SIG-M5 treated with dmso at 0.1 percent for 504 hours (cell line): ENCODE measurements around the gene CD2AP.
"Not testable (repeated sequence)": the region's sequence is repeated elsewhere in the genome, so short reads cannot be mapped to it uniquely, and the experiment has no call there.

Source experiments
- DNase-seq: peaks from one replicate; lab custom pipeline; 2025; ENCODE audit not compliant: unreplicated experiment; lab: John Stamatoyannopoulos, UW

Gene CD2AP

DNA sequence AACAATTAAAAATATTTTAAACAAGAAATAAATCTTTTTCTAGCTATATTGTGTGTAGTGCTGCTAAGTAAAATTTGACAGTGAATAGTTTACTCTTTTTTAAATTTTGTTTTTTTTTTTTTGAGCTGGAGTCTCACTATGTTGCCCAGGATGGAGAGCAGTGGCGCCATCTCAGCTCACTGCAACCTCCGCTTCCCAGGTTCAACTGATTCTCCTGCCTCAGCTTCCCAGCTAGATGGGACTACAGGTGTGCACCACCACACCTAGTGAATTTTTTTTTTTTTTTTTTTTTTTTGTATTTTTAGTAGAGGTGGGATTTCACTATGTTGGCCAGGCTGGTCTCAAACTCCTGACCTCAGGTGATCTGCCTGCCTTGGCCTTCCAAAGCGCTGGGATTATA, 75.7 kb downstream of the CD2AP start:
- not testable (repeated sequence) for DNase-seq

- not testable (repeated sequence) for DNase-seq
Measured at GRCh38 chr6:47556459-47556858, 78.9 kb downstream of the CD2AP start.

DNA sequence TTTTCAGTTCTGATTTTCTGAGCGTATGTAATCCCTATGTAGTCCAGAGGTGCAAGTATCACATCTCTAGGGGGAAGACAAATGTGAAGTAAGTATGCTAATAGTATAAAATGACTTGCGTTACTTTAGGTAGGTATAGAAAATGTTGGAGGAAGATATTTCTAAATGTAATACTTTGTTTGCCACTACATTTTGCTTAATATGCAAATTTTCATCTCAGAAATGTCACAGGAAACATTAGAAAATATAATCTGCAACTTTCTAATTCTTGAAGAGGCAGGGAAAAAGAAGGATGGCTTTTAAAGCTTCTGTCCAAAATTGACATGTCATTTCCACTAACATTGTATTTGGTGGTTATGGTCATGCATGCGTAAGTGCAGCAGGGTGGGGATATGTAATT, 85.6 kb downstream of the CD2AP start:
- no peak for DNase-seq

DNA sequence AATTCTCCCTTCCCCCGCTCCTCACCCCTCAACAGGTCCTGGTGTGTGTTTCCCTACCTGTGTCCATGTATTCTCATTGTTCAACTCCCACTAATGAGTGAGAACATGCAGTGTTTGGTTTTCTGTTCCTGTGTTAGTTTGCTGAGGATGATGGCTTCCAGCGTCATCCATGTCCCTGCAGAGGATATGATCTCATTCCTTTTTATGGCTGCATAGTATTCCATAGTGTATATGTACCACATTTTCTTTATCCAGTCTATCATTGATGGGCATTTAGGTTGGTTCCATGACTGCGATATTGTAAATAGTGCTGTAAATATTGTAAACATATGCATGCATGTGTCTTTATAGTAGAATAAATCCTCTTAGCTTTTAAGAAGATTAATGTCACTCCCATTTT, 89.0 kb downstream of the CD2AP start:
- not testable (repeated sequence) for DNase-seq

DNA sequence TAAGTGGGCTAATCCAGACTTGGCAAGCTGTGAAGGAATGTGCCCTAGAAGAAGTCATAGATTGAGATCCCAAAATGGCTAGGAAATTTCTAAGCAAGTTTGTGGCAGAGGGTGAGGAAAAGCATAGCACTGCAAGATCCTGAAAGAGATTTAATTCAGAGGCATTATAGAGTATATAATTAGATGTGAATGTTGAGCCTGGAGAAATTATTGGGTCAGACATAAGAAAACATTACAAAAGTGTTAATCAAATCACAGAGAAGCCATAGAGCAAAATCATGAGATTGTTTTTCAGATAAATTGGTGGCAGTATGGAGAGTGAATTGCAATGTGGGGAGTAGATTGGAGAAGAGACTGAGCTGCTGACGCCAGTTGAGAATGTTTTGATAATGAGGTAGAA, 90.0 kb downstream of the CD2AP start:
- no peak for DNase-seq

- no peak for DNase-seq
Measured at GRCh38 chr6:47571488-47571887, 93.9 kb downstream of the CD2AP start.

GRCh38 chr6:47573109-47573508, 95.5 kb downstream of the CD2AP start:
- DNase-seq: no peak

DNA sequence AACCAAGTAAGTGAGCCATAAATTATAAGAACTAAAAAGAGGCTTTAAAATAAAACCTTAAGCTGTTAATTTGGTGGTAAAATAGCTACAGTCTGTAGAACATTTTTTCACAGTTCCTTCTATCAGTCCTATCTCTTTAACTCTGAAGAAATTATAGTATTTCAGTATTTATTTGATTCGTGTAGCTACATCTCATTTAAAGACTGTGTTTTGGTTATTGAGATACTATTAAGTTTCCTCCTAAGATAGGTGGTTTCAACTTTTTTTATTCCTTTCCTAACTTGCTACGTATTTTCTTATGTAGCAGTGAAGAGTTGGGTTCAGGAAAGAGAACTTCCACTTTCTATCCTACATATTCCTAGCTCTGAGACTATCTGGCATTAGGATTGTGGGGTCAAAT, 97.2 kb downstream of the CD2AP start:
- no peak for DNase-seq

DNA sequence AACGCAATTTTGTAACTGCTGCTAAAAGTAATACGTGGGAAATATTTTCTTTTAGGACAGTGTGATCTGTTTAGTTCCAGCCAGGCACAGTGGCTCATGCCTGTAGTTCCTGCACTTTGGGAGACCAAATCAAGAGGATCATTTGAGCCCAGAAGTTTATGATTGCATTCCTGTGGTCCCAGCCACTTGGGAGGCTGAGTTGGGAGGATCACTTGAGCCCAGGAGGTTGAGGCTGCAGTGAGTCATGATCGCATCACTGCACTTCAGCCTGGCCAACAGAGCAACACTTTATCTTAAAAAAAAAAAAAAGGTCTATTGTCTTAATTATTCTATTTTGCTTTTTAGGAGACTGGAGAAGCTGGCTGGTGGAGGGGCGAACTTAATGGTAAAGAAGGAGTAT, 101.5 kb downstream of the CD2AP start:
- DNase-seq: no peak

DNA sequence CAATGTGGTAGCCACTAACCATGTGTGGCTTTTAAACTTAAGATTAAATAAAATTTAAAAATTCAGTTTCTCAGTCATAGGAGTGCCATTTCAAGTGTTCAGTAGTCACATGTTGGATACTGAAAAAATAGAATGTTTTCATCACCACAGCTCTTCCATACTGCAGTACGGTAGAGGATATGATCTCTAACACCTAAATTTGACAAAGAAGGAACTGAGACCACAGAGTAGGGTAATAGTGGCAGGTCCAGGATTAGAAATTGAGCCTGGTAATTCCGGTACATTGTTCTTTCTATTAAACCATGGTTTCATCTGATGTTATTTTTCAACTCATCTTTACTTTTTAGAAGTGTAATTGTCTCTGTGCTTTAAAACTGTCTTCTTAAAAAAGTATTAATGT, 104.0 kb downstream of the CD2AP start:
- no peak for DNase-seq

DNA sequence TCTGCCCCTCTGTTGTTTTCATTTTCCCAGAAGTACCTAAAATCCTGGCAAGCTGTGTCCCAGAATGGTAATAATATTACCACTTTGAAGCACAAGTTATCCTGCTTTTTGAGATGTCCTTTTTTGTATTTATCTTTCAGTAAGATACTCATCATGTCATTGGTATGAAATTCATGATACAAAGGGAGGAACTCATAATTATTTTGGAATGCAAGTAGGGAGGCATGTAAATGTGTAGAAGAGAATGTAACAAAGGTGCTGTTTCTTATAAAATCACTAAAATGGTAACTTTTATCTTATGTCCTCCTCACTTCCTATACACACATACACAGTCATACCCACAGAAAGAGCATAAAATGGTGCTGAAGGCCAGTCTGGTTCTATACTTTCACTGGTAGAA, 109.9 kb downstream of the CD2AP start:
- no peak for DNase-seq

- no peak for DNase-seq
Measured at GRCh38 chr6:47592131-47592840, 114.7 kb downstream of the CD2AP start.

GRCh38 chr6:47593979-47594378, 116.4 kb downstream of the CD2AP start:
- DNase-seq: no peak

DNA sequence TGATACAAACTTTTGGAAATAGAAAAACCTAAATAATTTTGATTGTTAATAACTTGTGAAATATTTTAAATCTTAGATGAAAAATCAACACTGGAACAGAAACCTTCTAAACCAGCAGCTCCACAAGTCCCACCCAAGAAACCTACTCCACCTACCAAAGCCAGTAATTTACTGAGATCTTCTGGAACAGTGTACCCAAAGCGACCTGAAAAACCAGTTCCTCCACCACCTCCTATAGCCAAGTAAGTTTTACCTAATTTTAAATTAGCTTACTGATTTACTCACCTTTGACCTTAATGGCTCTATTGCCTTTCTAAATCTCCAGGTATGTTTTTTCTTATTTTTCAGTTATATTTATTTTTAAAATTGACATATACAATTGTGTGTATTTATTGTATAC, 118.2 kb downstream of the CD2AP start:
- DNase-seq: no peak

GRCh38 chr6:47598367-47598766, 120.8 kb downstream of the CD2AP start:
- no peak for DNase-seq

DNA sequence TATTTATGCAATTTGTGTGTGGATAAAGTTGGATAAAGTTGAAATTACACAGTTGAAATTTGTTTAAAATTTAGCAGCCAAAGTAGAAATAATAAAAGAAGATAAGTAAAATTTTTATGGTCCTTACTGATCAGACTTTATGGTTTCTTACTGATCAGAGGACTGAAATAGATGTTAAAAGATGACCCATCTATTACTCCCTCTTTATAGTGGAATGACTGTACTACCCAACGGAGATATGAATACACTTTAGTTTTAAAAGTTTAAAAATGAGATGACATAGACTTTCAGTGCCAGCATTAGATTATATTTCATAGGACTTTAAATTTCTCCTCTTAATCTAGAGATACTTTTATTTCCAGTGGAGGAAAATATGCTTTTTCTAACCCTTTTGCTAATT, 121.9 kb downstream of the CD2AP start:
- DNase-seq: no peak

GRCh38 chr6:47603227-47603626, 125.6 kb downstream of the CD2AP start:
- no peak for DNase-seq

GRCh38 chr6:47603995-47604394, 126.4 kb downstream of the CD2AP start:
- DNase-seq: no peak

DNA sequence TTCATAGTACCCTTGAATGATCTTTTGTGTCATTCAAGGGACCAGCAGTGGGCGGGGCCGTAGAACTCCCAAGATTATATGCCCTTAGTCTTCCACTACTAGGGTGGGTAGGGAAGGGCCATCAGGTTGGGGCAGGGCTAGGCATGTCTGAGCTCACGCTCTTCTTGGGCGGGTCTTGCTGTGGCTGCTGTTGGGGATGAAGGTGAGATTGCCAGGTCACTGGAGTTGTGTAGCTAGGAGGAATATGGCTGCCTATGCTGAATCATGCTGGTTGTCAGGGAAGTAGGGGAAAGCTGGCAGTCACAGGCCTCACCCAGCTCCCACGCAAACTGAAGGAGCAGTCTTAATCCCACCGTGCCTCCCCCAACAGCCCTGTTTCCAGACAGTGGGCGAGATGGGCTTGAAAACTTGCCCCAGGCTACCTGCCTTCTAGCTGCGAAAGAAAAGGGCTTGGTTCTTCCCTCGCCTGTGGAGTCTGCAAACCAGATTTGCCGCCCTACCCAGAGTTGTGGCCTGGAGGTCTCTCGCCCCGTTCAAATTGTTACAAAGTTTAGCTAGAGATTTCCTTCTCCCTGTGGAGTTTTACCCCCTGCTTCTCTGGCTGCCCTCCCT, 144.4 kb downstream of the CD2AP start:
- no peak for DNase-seq

DNA sequence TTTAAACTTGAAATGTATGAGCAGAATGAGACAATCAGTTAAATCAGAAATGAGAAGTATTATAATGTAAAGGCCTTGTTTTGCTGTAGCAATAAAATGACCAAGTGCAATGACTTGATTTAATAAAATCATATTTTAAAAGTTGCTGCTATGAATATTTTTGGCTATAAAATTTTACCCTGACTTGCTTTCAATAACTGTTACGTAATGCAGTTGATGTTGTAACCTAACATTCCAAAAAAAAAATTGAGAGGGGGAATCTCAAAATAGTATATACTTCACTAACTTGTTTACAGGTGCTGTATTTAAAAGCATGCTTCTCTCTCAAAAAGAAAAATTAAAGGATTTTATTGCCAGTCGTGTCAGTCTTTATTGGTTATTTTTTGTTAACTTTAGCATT, 149.2 kb downstream of the CD2AP start:
- no peak for DNase-seq

GRCh38 chr6:47628448-47629272, 151.1 kb downstream of the CD2AP start:
- DNase-seq: no peak

DNA sequence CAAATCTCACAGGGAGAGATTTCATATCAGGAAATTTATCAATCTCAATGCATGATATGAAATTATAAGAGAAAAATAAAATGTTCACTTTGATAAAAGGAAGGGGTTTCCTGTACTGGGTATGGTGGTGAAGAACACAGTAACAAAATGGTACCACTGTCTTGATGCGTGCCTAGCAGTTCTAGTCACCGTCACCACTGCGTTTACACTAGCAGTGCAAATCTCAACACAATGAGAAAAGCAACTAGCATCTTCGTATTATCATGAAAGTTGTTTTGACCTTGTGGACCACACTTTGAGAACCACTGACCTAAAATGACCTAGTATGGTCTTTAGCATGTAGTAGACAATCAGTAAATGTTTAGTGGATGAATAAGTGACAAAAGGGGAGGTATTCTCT, 152.4 kb downstream of the CD2AP start:
- no peak for DNase-seq
